Measurements from ENCODE around the gene TUBB. TPM values are rescaled to one million over a fixed set of nuclear protein-coding genes. Genes with fewer than 3 reads are reported as not detected.
"Not testable (repeated sequence)": the region's sequence is repeated elsewhere in the genome, so short reads cannot be mapped to it uniquely, and the experiment has no call there.

TUBB gene
- total RNA-seq, 6 experiments from 2014 or later = 150 to 268 (median 241) TPM

- Histone ChIP-seq H3K27me3 (no peaks in the 10 kb centered on the region), H3K9me3 (no peaks in the 10 kb centered on the region), H3K27ac (no peak overlapping the region), H3K36me3 (no peaks in the 10 kb centered on the region), H3K4me1 (peaks cover 0 to 27% (median 12%) of the 10 kb centered on the region in 4 donors), H3K4me3 (no peak overlapping the region)
- ATAC-seq = no peak
- TF ChIP-seq POLR2A (IDR thresholded peaks at IDR 0.05) (no peak), CTCF (IDR thresholded peaks at IDR 0.05) (no peak)
- DNase-seq = no peak
- 100% methylated on average over 4 of the region's 4 CpGs for WGBS (ENCODE audit: insufficient coverage, low coverage, low lambda C conversion rate, missing lambda C conversion rate)
- intact Hi-C loops (cut with DNase I) = no loop called here
These were observed 41.8 kb downstream of the TUBB start for GRCh38 chr6:30761791-30762429.

GRCh38 chr6:30763155-30763617 lies 43.0 kb downstream of the TUBB start:
- TF ChIP-seq CTCF (IDR thresholded peaks at IDR 0.05) (no peak), POLR2A (IDR thresholded peaks at IDR 0.05) (no peak)
- Histone ChIP-seq H3K4me1 (peaks cover 0 to 27% (median 12%) of the 10 kb centered on the region in 4 donors), H3K36me3 (no peaks in the 10 kb centered on the region), H3K9me3 (no peaks in the 10 kb centered on the region), H3K27me3 (no peaks in the 10 kb centered on the region), H3K4me3 (no peak overlapping the region), H3K27ac (peak overlapping the region; percentile 68 to 83 (median 73))
- intact Hi-C loops (cut with DNase I) = no loop called here
- peak in 1 of 4 donors; percentile 1 for ATAC-seq
- no peak for DNase-seq
- 91% methylated on average over 1 of the region's 1 CpG for WGBS (ENCODE audit: insufficient coverage, low coverage, low lambda C conversion rate, missing lambda C conversion rate)

GRCh38 chr6:30763618-30764489 lies 43.7 kb downstream of the TUBB start:
- ATAC-seq (peak; percentile 68 to 86 (median 81)), DNase-seq (peak in 1 of 3 donors; percentile 71)
- no peaks in the 10 kb centered on the region for H3K9me3 ChIP-seq
- intact Hi-C loops (cut with DNase I) = no loop called here
- H3K4me1 ChIP-seq = peaks cover 0 to 27% (median 12%) of the 10 kb centered on the region in 4 donors
- peak in 2 of 4 donors; percentile 7 to 25 for TF ChIP-seq CTCF (IDR thresholded peaks at IDR 0.05)
- peak; percentile 47 for TF ChIP-seq POLR2A (IDR thresholded peaks at IDR 0.05)
- WGBS (ENCODE audit: insufficient coverage, low coverage, low lambda C conversion rate, missing lambda C conversion rate) = 18% methylated on average over 8 of the region's 8 CpGs
- H3K27ac ChIP-seq = peak overlapping the region; percentile 68 to 83 (median 73)
- H3K4me3 ChIP-seq = no peak overlapping the region
- H3K36me3 ChIP-seq = no peaks in the 10 kb centered on the region
- H3K27me3 ChIP-seq = no peaks in the 10 kb centered on the region

GRCh38 chr6:30764490-30765043 lies 44.4 kb downstream of the TUBB start:
- intact Hi-C loops (cut with DNase I); H3K36me3 ChIP-seq; H3K9me3 ChIP-seq; ATAC-seq; H3K27me3 ChIP-seq; DNase-seq; H3K4me3 ChIP-seq: not testable (repeated sequence)
- peaks cover 0 to 33% (median 14%) of the 10 kb centered on the region in 4 donors for H3K4me1 ChIP-seq
- 46% methylated on average over 11 of the region's 13 CpGs for WGBS (ENCODE audit: insufficient coverage, low coverage, low lambda C conversion rate, missing lambda C conversion rate)
- peak overlapping the region; percentile 68 to 83 (median 73) for H3K27ac ChIP-seq

GRCh38 chr6:30765495-30765894 lies 45.3 kb downstream of the TUBB start:
- DNase-seq; intact Hi-C loops (cut with DNase I); H3K9me3 ChIP-seq; H3K27me3 ChIP-seq; H3K4me3 ChIP-seq; ATAC-seq; H3K27ac ChIP-seq; H3K36me3 ChIP-seq: not testable (repeated sequence)
- WGBS (ENCODE audit: insufficient coverage, low coverage, low lambda C conversion rate, missing lambda C conversion rate) = 100% methylated on average over 1 of the region's 1 CpG
- peaks cover 0 to 35% (median 14%) of the 10 kb centered on the region in 4 donors for H3K4me1 ChIP-seq

All from right lobe of liver (tissue), 6 donors.